ENCODE measurements around the gene SRP9. TPM values are rescaled to one million over a fixed set of nuclear protein-coding genes. Genes with fewer than 3 reads are reported as not detected.

Gene SRP9
- polyA plus RNA-seq, 1 of the 3 experiments (the other 2 are of a cell fraction), result 156 TPM

DNA sequence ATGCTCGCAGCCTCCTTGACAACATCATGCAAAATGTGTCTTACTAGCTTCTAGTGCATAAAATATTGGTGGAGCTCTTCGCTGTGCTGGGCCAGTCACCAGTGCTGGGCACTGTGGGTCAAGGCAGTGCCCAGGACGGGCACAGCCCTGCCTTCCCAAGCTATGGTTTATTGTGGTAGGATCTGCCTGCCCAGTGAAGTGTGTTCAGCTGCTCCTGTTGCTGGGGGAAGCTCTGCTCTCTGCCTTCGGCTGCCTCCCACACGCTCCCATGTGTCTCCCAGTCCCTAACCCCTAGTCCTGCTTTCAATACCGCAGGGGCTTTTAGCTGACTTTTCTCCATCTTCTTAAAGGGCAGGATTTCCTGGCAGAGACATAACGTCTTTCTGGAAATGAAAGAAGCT, 48.0 kb downstream of the SRP9 start:
- 93% methylated on average over 7 of the region's 7 CpGs for WGBS (ENCODE audit: low lambda C conversion rate)
- Histone ChIP-seq H3K4me3 (ENCODE audit: low read depth in 2 of 2, low read length in 1 of 2) (no peak overlapping the region), H3K27ac (ENCODE audit: low read depth in 2 of 2, low read length in 1 of 2) (no peak overlapping the region), H2AFZ (ENCODE audit: low read depth) (no peak overlapping the region), H3K4me2 (no peak overlapping the region), H3K27me3 (ENCODE audit: insufficient read depth) (no peaks in the 10 kb centered on the region), H3K9me2 (no peaks in the 10 kb centered on the region), H3F3A (replicated peaks; ENCODE audit: insufficient read depth) (no peaks in the 10 kb centered on the region), H3K9ac (no peak overlapping the region), H3K4me1 (ENCODE audit: control insufficient read depth in 1 of 2, insufficient read depth in 2 of 2, low read depth in 1 of 2, low read length in 1 of 2) (peaks cover 0 to 8% of the 10 kb centered on the region in 2 experiments; a peak in 1 of 4 replicates), H3K79me2 (ENCODE audit: insufficient read depth) (no peaks in the 10 kb centered on the region), H3K9me3 (no peaks in the 10 kb centered on the region), H3K36me3 (replicated peaks in 1 of 2; ENCODE audit: control insufficient read depth in 1 of 2, insufficient read depth in 2 of 2, low read length in 1 of 2) (peaks cover 5 to 7% of the 10 kb centered on the region in 2 experiments), H4K20me1 (ENCODE audit: insufficient read depth) (no peaks in the 10 kb centered on the region)
- ChIA-PET POLR2A (no interaction called here), CTCF (interaction anchor here (0.9 to 2.1 kb wide), 4 partner anchors 13 to 351 kb away, joined by 3 to 6 read pairs (median 4); partner anchors contain the start of gene SRP9)
- no peak for DNase-seq
- TF ChIP-seq RXRA (IDR thresholded peaks at IDR 0.05; ENCODE audit: borderline replicate concordance, low read depth), result no peak
- TF ChIP-seq EP300 (IDR thresholded peaks at IDR 0.05; ENCODE audit: borderline replicate concordance in 1 of 2, low read depth in 1 of 2, low read length in 1 of 2), result no peak
- TF ChIP-seq FOXJ3 (CRISPR knock-in tag; IDR thresholded peaks at IDR 0.05), result no peak
- TF ChIP-seq TEAD4 (IDR thresholded peaks at IDR 0.05; ENCODE audit: borderline replicate concordance, insufficient read depth), result no peak
- TF ChIP-seq ELF1 (IDR thresholded peaks at IDR 0.05), result no peak
- no peak for TF ChIP-seq RFX5 (IDR thresholded peaks at IDR 0.05; ENCODE audit: low read length)
- TF ChIP-seq GABPA (IDR thresholded peaks at IDR 0.05; ENCODE audit: low read depth), result no peak
- TF ChIP-seq, protein P1, sequence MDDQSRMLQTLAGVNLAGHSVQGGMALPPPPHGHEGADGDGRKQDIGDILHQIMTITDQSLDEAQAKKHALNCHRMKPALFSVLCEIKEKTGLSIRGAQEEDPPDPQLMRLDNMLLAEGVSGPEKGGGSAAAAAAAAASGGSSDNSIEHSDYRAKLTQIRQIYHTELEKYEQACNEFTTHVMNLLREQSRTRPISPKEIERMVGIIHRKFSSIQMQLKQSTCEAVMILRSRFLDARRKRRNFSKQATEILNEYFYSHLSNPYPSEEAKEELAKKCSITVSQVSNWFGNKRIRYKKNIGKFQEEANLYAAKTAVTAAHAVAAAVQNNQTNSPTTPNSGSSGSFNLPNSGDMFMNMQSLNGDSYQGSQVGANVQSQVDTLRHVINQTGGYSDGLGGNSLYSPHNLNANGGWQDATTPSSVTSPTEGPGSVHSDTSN (IDR thresholded peaks at IDR 0.05), result no peak
- TF ChIP-seq SMC3 (IDR thresholded peaks at IDR 0.05; ENCODE audit: low read depth, low read length), result no peak
- no peak for TF ChIP-seq MXI1 (IDR thresholded peaks at IDR 0.05; ENCODE audit: low read depth, low read length)

- no peak overlapping the region for H3K27ac ChIP-seq (ENCODE audit: low read depth in 2 of 2, low read length in 1 of 2)
- H3K9ac ChIP-seq, result no peak overlapping the region
- no peaks in the 10 kb centered on the region for H3K9me3 ChIP-seq
- no peaks in the 10 kb centered on the region for H4K20me1 ChIP-seq (ENCODE audit: insufficient read depth)
- no peak overlapping the region for H3K4me2 ChIP-seq
- POLR2A ChIA-PET, result no interaction called here
- H3F3A ChIP-seq (replicated peaks; ENCODE audit: insufficient read depth), result no peaks in the 10 kb centered on the region
- peaks cover 11 to 12% of the 10 kb centered on the region in 2 experiments for H3K36me3 ChIP-seq (replicated peaks in 1 of 2; ENCODE audit: control insufficient read depth in 1 of 2, insufficient read depth in 2 of 2, low read length in 1 of 2)
- WGBS (ENCODE audit: low lambda C conversion rate), result 76% methylated on average over 8 of the region's 8 CpGs
- CTCF ChIA-PET, result interaction anchor here (0.6 to 0.7 kb wide), 2 partner anchors 21 to 1124 kb away, joined by 3 read pairs; no protein-coding TSS in a partner anchor
- H3K27me3 ChIP-seq (ENCODE audit: insufficient read depth), result no peaks in the 10 kb centered on the region
- no peaks in the 10 kb centered on the region for H3K9me2 ChIP-seq
- peaks cover 0 to 8% of the 10 kb centered on the region in 2 experiments; a peak in 1 of 4 replicates for H3K4me1 ChIP-seq (ENCODE audit: control insufficient read depth in 1 of 2, insufficient read depth in 2 of 2, low read depth in 1 of 2, low read length in 1 of 2)
- no peak overlapping the region for H2AFZ ChIP-seq (ENCODE audit: low read depth)
- TF ChIP-seq MXI1 (IDR thresholded peaks at IDR 0.05; ENCODE audit: low read depth, low read length) (no peak), USF1 (IDR thresholded peaks at IDR 0.05; ENCODE audit: borderline replicate concordance, low read depth) (no peak)
- no peak overlapping the region for H3K4me3 ChIP-seq (ENCODE audit: low read depth in 2 of 2, low read length in 1 of 2)
- no peaks in the 10 kb centered on the region for H3K79me2 ChIP-seq (ENCODE audit: insufficient read depth)
- no peak for DNase-seq
These were observed 49.5 kb downstream of the SRP9 start for GRCh38 chr1:225827076-225827475.

All from SK-N-SH (cell line).